K562 (cell line): ENCODE results near the gene PPM1E. TPM values are rescaled to one million over a fixed set of nuclear protein-coding genes. Genes with fewer than 3 reads are reported as not detected.

ENCODE experiments used
- ATAC-seq: fragments of 200-7000 bp; cut with Tn5 transposase; 3 replicates; pipeline ENCODE4 v1.9.1; 2020; ENCODE audit warnings: moderate library complexity
- BruUV-seq: library from RNA; stranded (reverse); fragments of 400-500 nt; replicated peaks from 2 replicates; lab custom pipeline; 2021; lab: Mats Ljungman, UMichigan
- CTCF ChIA-PET: fragments of 300-600 bp; formaldehyde crosslinking; extraction: SDS; loops from one replicate; lab custom pipeline; 2021; ENCODE audit warnings: low intra/inter-chr PET ratio; lab: Yijun Ruan, JAX
- POLR2A ChIA-PET: fragments of 300-600, 350-650 bp; sonication (Branson Sonifier 250); formaldehyde crosslinking; extraction: SDS; loops from one replicate; lab custom pipeline; 2021; ENCODE audit warnings: antibody characterized with exemption, inconsistent platforms; lab: Yijun Ruan, JAX
- DNase-seq, 4 experiments: peaks; one replicate each; pipeline versions ENCODE4 v3.0.0 to v3.0.0-alpha.2; 2011 to 2018; ENCODE audit warnings: low spot score in 3 of 4, mixed read lengths in 3 of 4; ENCODE audit errors: extremely low read depth in 1 of 4
- FAIRE-seq: peaks from 2 replicates; lab custom pipeline; 2011; peaks lifted over from hg19 to GRCh38; lab: Jason Lieb, UNC
- H2AFZ ChIP-seq: 2 replicates; pipeline ENCODE4 v1.6.0; 2011; ENCODE audit warnings: low read depth, low read length, control low read depth, inconsistent platforms
- H3K27ac ChIP-seq: fragments of 200-600 bp; 3 replicates; pipeline ENCODE4 v1.8.0; 2011; ENCODE audit warnings: low read depth, mild to moderate bottlenecking, control low read depth, inconsistent platforms, low read length, moderate library complexity, mixed read lengths; ENCODE audit errors: extremely low read depth
- H3K27me3 ChIP-seq, 2 experiments: fragments of 300-600 bp in 1 of 2; 2 replicates in 1 of 2; 3 replicates in 1 of 2; pipeline versions ENCODE4 v1.6.0 to v1.8.0; 2011; ENCODE audit warnings: inconsistent platforms in 2 of 2, low read length in 2 of 2, mild to moderate bottlenecking in 1 of 2, mixed read lengths in 1 of 2, moderate library complexity in 1 of 2; ENCODE audit not compliant: control insufficient read depth in 2 of 2, insufficient read depth in 2 of 2
- H3K36me3 ChIP-seq: fragments of 300-600 bp; 3 replicates; pipeline ENCODE4 v1.8.0; 2011; ENCODE audit warnings: mild to moderate bottlenecking, low read length, inconsistent platforms; ENCODE audit not compliant: control insufficient read depth, insufficient read depth
- H3K4me1 ChIP-seq, 2 experiments: fragments of 200-600 bp in 1 of 2; replicated peaks in 1 of 2; 2 replicates in 1 of 2; 3 replicates in 1 of 2; pipeline versions ENCODE4 v1.5.1 to v1.8.0; 2011; ENCODE audit warnings: inconsistent platforms in 2 of 2, low read length in 2 of 2, mild to moderate bottlenecking in 1 of 2, mixed read lengths in 1 of 2, moderate library complexity in 1 of 2; ENCODE audit not compliant: control insufficient read depth in 2 of 2, insufficient read depth in 2 of 2
- H3K4me2 ChIP-seq: 2 replicates; pipeline ENCODE4 v1.6.1; 2011; ENCODE audit warnings: low read length, control low read depth, inconsistent platforms, mixed read lengths; ENCODE audit not compliant: insufficient read depth
- H3K4me3 ChIP-seq: fragments of 200-600 bp; sonication (generic), shearing (Covaris generic); 2 replicates; pipeline ENCODE4 v1.5.1; 2016; ENCODE audit warnings: control low read depth, inconsistent platforms
- H3K79me2 ChIP-seq: fragments of 200-600 bp; 3 replicates; pipeline ENCODE4 v1.8.0; 2011; ENCODE audit warnings: low read length, inconsistent platforms; ENCODE audit not compliant: control insufficient read depth, insufficient read depth
- H3K9ac ChIP-seq, 2 experiments: 2 replicates each; pipeline versions ENCODE4 v1.6.0 to v1.6.1; 2011; ENCODE audit warnings: low read depth in 2 of 2, low read length in 2 of 2, control low read depth in 1 of 2, inconsistent platforms in 1 of 2, mild to moderate bottlenecking in 1 of 2, mixed read lengths in 1 of 2; ENCODE audit not compliant: insufficient read depth in 1 of 2
- H3K9me1 ChIP-seq: one replicate; pipeline ENCODE4 v1.6.0; 2011; ENCODE audit warnings: inconsistent platforms, mild to moderate bottlenecking, low read length, moderate library complexity; ENCODE audit not compliant: control insufficient read depth, insufficient read depth
- H3K9me3 ChIP-seq: replicated peaks from 2 replicates; pipeline ENCODE4 v1.5.1; 2011; ENCODE audit warnings: low read depth, low read length, inconsistent platforms; ENCODE audit not compliant: control insufficient read depth, insufficient read depth
- H4K20me1 ChIP-seq: replicated peaks from 2 replicates; pipeline ENCODE4 v1.6.1; 2011; ENCODE audit warnings: low read length, inconsistent platforms, mixed read lengths; ENCODE audit not compliant: control insufficient read depth, insufficient read depth
- ARID1B ChIP-seq: fragments of 450-650 bp; IDR thresholded peaks from 2 replicates; pipeline ENCODE4 v1.6.1; 2016; ENCODE audit warnings: antibody characterized with exemption, mild to moderate bottlenecking, inconsistent platforms
- ZBTB11 ChIP-seq, 3 experiments: fragments of 200-800 bp in 1 of 3; fragments of 250-450 bp in 1 of 3; fragments of 450-650 bp in 1 of 3; sonication (Bioruptor Pico) in 1 of 3; sonication (Bioruptor generic) in 1 of 3; formaldehyde crosslinking in 1 of 3; IDR thresholded peaks; 2 replicates each; pipeline versions ENCODE4 v1.6.1 to v1.8.0; 2016 to 2022; ENCODE audit warnings: mild to moderate bottlenecking in 2 of 3, missing genetic modification characterization in 2 of 3, missing compliant biosample characterization in 1 of 3, moderate library complexity in 1 of 3
- ZKSCAN8 ChIP-seq: fragments of 200-800 bp; sonication (Bioruptor generic); IDR thresholded peaks from 2 replicates; pipeline ENCODE4 v1.6.1; 2016; ENCODE audit warnings: missing genetic modification characterization, missing compliant biosample characterization
- WGBS: fragments of 100-300 bp; shearing (Covaris generic); methylation state at CpG from one replicate; pipeline ENCODE4 v1.1.6; 2016; ENCODE audit warnings: low coverage, mixed read lengths; ENCODE audit not compliant: insufficient coverage; ENCODE audit errors: missing lambda C conversion rate; 5-methylcytosine and 5-hydroxymethylcytosine counted together
- in situ Hi-C: fragments of 300-500 bp; cut with MboI; formaldehyde crosslinking; loops from 4 replicates; pipeline ENCODE4 v1.15.0; 2018; ENCODE audit warnings: inconsistent platforms, mixed read lengths
- intact Hi-C: fragments of 100-400 bp; cut with micrococcal nuclease; formaldehyde crosslinking; loops from 2 replicates; pipeline ENCODE4 v1.14.2; 2022
- polyA plus RNA-seq, 8 experiments: library from polyadenylated mRNA; depleted of rRNA in 4 of 8; stranded (reverse) in 5 of 8; unstranded in 3 of 8; fragments of >200 nt; fragmentation: Nextera tagmentation in 2 of 8; fragmentation: Illumina TruSeq in 1 of 8; extraction: Ambion mirVana in 2 of 8; extraction: Trizol in 1 of 8; gene quantifications; 2 replicates each; pipeline versions ENCODE4 v1.2.1 to v1.2.3, GENCODE V29; 2011 to 2014; ENCODE audit warnings: inconsistent platforms in 1 of 8, missing spikeins in 1 of 8
- total RNA-seq, 7 experiments: library from RNA; depleted of rRNA in 6 of 7; stranded (reverse); fragments of >200 nt in 6 of 7; fragmentation: Illumina TruSeq in 2 of 7; extraction: Trizol in 2 of 7; gene quantifications; 2 replicates each; pipeline versions ENCODE4 v1.2.1 to v1.2.3, GENCODE V29; 2011 to 2021; ENCODE audit warnings: low replicate concordance in 1 of 7

The PPM1E gene
- total and polyA plus RNA-seq, 9 of the 15 experiments (the other 6 are each of a cell fraction or from before 2014, with no cell fraction given): 1.0 to 5.7 (median 4.7) TPM

GRCh38 chr17:58985367-58985766 is 229.7 kb downstream of the PPM1E start (continued):
- TF ChIP-seq ARID1B: peak; percentile 24; the same call in 1 of the 2 replicates

GRCh38 chr17:58985971-58986370 is 230.3 kb downstream of the PPM1E start:
- 83% methylated on average over 6 of the region's 6 CpGs for WGBS
- Histone ChIP-seq H2AFZ (no peak overlapping the region), H3K27me3 (no peaks in the 10 kb centered on the region), H3K9ac (no peak overlapping the region; a peak in 1 of 4 replicates), H3K4me3 (no peak overlapping the region), H3K79me2 (no peaks in the 10 kb centered on the region), H4K20me1 (no peaks in the 10 kb centered on the region), H3K9me3 (no peaks in the 10 kb centered on the region), H3K27ac (no peak overlapping the region), H3K9me1 (no peaks in the 10 kb centered on the region), H3K36me3 (no peaks in the 10 kb centered on the region), H3K4me1 (peaks cover 0 to 10% of the 10 kb centered on the region in 2 experiments; a peak in 3 of 5 replicates), H3K4me2 (no peak overlapping the region)
- TF ChIP-seq ZKSCAN8 (CRISPR knock-in tag) (no peak), ZBTB11 (CRISPR knock-in tag; IDR thresholded peaks at IDR 0.05) (0 out of 6 replicates have a peak, but pooled peaks of 1 of the 3 experiments have one; percentile 22)
- ChIA-PET POLR2A (interaction anchor here (1.1 to 2.6 kb wide), 4 partner anchors 10 to 355 kb away, joined by 3 to 9 read pairs (median 4); no protein-coding TSS in a partner anchor), CTCF (no interaction called here)
- DNase-seq (no peak), FAIRE-seq (no peak), ATAC-seq (peak; percentile 54; the same call in 2 of the 3 replicates)
- intact Hi-C loops (no loop called here), in situ Hi-C loops (no loop called here)
- no TSS peak for BruUV-seq
